GM20431 (cell line): ENCODE data around the gene DLG5.

Experiments used
- in situ Hi-C: fragments of 300-500 bp; cut with MseI, MboI; formaldehyde crosslinking; loops from one replicate; pipeline ENCODE4 v1.15.0; 2020; ENCODE audit warnings: low sequenced_read_pairs; ENCODE audit not compliant: unreplicated experiment

DLG5 gene

DNA sequence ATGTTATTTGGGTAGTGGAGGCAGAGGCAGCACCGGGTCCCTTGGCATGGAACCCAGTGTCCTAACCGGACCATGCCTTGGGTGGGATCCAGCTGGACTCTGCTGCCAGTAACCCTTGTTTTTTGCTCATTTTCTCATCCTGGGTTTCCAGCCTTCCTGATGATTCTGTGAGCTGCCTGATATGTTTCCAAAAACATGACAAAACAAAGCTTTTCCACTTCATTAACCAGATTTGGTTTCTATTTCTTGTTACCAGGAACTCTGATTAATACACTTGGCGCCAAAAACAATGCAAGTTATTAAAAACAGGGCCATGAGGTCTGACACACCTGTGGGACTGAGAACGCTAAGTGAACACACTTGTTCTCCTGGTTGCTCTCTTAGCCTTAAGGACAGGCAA is 32.8 kb upstream of the DLG5 start:
- in situ Hi-C loops, result no loop called here

DNA sequence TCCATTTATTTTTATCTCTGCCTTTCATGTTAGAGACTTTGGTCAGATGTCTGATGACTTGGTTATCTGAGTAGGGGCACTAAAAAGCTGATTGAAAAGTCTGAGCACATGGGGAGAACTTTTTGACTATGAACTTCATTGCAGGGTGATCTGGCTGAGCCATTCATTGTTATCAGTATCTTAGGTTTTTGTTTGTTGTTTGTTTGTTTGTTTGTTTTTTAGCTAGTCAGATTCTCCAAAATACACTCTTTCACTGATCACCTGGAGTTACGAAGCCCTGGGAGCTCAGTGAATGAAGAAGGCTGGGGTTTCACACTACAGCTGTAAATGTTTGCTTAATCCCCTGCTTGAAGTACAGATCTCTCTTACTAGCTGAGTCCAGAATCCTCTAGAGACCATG is 28.6 kb upstream of the DLG5 start:
- in situ Hi-C loops, result no loop called here

DNA sequence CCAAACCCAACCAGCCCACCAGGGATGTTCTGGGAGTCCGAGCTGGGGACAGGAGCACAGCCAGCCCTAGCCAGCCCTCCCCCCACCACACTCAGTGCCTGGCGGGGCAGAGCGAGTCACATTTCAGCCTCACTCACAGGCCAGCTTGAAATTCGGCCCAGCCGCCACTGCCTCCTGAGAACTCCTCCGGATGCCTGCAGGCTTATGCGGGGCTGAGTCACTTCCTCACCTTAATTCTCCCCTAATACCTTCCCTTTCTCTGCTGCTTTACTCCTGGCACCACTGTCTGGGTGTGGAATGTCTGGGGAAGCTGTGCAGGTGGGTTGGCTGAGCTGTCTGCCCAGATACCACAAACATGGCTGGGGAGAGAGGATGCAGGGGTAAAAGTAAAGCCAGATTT is 22.6 kb upstream of the DLG5 start:
- in situ Hi-C loops, result no loop called here

DNA sequence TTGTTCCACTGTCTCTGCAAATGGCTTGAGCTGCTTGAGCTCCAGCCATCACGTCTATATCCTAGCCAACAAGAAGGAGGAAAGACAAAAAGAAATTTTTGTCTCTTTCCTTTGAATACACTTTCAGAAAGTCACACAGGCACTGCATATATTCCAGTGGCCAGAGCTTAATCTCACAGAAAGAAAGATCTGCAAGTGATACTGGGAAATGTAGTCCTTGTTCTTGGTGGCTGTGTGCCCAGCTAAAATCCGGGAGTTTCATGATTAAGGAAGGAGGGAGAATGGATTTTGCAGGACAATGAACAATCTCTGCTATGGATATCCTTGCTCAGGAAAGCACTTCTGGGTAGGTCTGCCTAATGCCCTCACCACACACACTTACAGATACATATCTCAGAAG is 19.5 kb upstream of the DLG5 start:
- in situ Hi-C loops, result no loop called here

DNA sequence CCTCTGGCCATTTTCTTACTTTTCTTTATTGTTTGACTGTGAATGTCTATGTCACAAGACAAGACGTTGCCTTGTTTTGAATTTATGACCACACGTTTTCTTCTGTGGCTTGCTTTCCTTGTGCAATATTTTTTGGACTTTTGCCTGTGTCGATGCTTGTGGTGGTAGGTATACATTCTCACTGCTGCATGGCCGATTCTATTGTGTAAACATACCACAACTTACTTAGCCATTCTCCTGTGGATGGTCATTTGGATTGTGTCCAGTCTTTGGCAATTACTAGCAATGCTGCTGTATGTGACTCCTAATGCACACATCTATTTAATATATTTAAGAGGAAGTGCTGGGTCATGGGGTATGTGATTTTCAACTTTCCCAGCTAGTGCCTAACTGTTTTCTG is 18.0 kb upstream of the DLG5 start:
- in situ Hi-C loops, result no loop called here

DNA sequence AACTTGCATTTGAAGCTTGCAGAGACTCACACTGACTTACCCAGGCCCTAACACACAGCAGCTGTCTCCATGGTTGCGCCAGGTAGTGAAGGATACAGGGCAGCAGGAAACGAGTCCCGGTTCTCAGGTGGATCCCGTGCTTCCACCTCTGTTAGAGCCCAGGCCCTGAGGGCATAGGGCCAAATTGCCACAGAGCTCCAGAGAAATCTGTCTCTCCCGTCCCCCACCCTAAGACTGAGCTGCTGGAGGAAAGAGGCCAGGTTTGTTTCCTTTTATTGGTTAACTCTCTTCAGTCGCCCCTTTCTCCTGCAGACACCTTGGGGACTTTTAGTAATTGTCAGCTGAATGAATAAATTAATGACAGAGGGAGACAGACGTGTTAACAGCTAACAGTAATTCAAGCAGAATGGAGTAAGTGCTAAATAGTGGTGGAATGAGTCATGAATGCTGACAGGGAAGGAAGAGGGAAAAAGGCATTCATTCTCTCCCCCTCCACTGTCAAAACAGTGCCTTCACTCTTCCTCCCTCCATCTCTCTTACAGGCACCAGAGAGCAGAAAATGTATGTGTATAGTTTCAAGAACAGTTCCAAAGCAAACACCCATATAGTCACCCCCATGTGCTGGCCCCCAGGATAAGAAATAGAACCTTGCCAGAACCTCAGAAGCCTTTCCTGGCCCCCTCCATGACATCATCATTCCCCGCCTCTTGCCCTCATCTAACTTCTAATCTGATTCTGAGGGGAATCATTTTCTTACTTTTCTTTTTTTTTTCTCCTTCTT is 16.8 kb upstream of the DLG5 start:
- in situ Hi-C loops, result no loop called here

DNA sequence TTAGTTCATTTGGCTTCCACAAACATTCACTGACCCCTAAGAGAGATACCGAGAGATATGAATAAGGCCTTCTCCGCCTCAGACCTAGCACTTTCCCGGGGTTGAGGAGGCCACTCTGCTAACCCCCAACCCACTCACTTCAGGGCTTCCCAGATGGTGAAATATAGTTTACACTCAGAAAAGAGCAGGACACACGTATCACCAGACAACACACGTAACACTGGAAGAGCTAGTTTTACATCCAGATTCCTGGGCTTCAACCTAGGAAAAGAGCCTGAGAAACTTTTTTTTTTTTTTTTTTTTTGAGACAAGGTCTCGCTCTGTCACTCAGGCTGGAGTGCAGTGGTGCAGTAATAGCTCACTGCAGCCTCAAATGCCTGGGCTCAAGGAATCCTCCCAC is 15.2 kb upstream of the DLG5 start:
- in situ Hi-C loops, result no loop called here

DNA sequence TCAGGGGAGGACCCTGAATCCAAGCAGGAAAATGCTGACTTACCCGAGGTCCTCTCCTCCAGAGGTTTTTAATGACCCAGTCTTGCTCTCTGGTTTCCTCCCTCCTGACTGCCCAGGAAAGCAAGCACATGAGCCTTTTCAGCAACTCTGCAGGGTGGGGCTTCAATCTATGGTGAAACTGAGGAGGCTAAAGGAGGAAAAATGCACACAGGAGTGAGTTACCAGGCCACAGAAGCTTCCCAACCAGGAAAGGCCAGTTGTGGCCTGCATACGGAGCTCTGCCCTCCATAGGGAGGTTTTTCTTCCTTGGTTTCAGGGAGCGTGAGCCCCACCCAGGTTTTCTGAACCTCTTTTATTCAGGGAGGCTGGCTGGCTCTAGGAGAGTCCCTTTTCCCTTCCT is 14.1 kb upstream of the DLG5 start:
- in situ Hi-C loops, result no loop called here

DNA sequence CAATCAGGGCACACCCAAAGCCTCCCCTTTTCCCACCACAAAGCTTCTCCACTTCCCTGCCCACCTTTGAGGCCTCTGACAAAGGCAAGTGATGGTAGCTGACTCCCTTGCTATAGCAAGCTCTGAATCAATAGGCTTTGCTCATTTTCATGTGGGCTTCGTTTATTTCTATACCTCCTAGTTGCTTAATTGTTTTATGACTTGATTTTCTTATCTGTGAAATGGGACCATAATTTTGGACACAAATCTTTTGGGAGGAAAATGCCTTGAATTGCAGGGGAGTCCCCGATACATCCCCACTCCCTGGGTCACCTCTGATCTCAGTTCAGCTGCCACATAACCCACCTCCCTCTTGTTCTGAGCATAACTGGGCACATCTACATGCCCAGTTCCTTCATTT is 13.7 kb upstream of the DLG5 start:
- in situ Hi-C loops, result no loop called here

DNA sequence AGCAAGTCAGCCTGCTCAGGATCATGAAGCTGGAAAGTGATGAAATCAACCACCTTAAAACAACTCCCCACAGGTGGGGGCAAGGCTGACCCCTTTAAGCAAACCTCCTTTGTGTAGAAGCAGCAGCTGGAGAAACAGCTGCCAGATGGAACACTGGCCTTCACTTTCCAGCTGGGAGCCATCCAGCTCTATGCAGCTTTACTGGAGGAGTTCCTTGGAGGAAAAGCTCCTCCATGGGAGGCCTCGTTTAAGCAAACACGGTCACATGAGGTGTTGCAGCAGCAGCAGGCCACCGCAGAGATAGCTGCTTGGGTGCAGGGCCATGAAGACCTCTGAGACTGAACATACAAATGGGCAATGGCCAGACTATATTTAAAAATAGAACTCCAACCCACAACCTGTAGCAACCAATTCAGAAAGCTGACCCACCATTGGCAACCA is 13.0 kb upstream of the DLG5 start:
- in situ Hi-C loops, result no loop called here

DNA sequence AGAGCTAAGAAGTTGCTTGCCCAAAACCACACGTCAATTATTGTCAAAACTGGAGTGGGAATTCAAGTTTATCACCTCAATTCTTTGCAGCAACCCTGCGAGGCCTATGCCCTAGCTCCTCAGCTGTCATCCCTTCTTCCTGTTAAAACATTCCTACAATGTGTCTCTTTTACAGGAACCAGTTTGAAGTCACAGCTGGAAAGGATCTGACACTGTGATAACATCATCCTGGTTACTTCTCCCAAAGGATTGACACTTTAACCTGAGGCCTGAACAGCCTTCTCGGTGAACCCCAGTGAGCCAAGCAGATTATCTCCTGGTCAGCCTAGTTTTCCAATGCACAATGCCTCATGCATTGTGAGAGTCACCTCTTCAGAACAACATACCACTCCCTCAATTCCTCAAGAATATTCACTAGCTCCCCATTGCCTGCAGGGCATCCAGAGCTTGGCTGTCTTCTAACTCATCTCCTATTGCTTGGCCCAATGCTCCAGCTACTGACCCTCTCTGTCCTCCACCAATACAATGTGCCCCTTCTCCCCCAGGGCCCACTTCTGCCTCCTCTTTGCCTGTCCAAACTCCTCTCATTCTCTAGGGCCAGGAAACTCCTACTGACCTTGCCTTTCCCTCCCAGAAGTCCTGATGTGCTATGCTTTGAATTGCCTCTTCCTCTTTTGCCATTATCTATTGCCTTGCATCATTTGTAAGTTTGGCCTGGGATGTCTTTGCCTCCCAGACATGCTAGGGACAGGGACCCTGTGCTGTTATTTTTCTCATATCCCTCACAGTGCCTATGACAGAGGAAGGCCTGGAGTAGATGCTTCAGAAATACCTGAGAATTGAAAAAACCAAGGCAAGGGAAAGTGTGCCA is 10.4 kb upstream of the DLG5 start:
- in situ Hi-C loops, result no loop called here

DNA sequence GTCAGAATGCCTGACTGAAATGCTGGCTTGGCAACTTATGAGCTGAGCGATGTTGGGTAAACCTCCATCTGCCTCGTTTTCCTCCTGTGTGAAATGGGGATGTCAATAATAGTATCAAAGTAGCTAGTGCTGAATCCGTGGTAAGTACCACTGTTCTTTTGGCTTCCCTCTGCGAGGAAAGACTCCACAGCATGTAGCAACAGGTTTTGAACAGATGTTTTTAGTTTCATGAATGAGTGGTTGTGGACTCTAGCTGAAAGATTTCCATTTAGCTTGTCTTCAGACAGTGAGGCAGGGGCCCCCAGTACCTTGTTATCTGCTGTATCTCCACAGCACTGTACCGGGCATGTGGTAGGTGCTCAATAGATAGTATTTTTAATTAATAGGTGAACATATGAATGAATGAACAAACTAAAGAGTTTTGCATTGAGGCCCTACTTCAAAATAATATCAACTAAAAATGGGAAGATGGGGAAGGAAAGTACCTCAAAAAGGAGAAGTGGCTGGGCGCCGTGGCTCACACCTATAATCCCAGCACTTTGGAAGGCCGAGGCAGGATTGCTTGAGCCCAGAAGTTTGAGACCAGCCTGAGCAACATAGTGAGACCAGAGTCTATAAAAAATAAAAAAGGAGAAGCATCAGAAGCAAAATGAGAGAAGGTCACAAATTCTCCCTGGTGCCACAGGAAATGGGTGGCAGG is 5.6 kb upstream of the DLG5 start:
- in situ Hi-C loops, result no loop called here

DNA sequence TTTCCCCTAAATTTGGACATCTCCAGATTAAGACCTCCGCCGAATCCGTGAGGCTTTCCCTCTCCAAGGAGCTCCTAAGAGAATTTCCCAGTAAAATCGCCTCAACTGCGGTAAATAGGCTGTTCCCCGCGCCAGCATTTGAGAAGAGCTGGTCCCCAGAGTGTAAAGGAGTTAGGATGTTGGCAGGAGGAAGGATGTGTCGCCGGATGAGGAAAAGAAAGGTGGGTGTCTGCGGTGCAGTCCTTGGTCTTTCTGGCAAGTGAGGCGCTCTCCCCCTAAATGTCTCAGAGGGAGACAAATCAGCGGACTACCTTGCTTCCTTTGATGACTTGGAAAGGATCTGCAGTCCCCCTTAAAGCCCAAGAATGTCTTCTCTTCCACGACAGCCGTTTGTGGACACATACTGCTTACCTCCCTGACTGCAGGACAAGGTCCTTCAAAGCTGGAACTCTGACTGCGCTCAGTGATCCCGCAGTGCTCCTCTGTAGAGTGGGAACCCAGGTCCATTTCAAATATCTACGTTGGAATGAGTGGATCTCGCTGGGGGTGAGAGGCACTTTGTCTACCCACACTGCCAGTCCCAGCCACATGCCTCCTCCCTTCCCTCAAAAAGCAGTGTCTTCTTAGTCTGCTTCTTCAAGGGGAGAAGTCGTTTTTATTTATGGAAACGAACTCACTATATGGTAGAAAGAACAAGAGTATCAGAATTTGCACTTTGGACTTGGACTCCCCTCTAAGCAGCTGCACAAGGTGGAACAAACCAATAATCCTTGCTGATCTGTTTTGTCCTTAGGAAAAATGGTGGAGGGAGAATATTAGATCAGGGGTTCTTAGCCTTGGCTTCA is 1.1 kb upstream of the DLG5 start:
- in situ Hi-C loops, result no loop called here

DNA sequence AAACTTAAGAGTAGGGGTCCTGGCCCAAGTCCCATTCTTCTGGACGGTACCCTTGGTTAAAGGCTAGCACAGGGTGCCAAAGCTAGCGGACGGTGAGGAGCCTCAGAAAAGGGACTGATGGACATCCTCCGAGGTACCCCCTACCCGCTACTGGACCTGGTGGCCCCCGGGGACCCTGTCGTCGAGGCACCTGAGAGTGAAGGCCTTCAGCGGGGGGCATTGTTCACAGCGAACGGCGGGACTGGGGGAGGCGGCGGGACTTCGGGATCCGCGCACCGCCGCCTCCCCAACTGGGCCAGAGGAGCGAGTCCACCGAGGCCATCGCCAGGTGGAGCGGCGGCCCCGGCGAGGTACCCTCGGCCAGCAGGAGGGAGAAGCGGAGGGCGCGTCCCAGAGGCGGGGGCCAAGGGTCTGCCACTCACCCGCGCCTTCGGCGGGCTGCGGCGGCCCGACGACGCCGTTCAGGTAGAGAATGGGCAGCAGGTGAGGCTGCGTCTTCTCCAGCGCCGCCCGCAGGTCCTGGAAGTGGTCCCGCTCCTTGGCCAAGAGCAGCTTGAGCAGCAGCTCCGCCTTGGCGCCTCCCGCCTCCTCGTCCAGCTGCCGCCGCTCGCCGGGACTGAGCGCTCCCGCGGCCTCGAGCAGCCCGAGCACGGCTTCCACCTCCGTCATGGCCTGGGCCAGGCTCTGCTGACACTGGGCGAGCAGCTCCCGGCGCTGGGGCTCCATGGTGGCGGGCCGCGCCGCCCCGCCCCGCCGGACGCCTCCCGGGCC is 575 bp downstream of the DLG5 start:
- in situ Hi-C loops, result no loop called here

DNA sequence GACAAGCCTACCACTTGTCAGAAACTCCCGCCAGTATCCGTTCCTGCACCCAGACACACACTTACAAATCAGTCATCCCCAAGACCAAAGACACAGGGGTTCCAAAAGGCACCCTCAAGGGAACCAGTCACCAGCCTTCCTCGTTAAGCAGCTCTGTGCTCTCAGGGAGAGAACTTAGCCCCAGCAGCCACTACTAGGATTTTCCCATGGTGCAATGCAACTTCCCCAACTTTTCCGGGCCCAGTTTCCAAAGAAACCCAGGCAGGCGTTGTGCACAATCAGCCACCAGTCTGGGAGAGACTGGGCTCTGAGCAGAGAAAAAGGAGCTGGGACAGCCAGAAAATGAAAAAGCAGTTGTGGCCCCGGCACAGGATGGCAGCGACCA is 1.2 kb downstream of the DLG5 start:
- in situ Hi-C loops, result no loop called here

DNA sequence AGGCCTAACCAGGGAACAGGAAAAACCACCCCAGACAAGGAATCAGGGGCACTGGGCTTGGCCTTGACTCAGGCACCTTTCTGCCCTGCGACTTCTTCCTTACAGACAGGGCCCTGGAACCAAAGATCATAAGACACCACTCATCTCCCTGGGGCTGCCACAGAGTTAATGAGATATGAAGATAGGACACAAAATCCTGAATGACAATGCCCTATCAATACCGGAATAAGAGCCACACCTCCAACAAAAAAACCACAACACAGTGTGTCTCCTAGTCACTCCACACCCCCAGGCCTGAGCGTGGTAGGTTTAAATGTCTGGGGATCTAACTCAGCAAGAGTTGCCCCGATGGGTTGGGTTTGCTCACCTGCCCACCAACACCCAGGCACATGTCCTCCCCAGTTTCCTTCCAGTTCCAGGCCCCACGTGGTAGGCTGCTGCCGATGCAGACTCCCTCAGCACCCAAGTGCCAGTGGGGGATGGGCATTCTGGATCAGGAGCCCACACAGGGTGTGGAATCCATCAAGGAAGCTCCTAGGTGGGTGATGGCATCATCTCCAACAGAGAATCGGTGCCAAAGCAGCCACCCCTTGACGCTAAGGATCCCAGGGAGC is 3.9 kb downstream of the DLG5 start:
- in situ Hi-C loops, result no loop called here

DNA sequence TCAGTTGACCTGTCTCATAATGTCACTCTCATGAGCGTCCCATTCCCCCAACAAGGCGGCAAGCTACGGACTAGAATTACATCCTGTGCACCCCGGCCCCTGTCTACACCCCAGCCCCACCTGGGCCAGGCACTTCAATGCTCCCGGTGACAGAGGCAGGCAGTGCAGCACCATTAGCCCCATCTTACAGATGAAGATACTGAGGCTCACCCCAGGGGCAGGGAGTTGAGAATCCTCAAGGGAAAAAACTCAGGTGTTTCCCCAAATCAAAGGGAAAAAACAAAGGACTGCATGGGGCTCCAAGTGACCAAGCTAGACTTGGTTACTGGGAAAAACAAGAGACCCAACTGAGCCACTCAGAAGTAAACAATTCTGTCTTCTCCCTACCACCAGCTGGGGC is 4.5 kb downstream of the DLG5 start:
- in situ Hi-C loops, result no loop called here

DNA sequence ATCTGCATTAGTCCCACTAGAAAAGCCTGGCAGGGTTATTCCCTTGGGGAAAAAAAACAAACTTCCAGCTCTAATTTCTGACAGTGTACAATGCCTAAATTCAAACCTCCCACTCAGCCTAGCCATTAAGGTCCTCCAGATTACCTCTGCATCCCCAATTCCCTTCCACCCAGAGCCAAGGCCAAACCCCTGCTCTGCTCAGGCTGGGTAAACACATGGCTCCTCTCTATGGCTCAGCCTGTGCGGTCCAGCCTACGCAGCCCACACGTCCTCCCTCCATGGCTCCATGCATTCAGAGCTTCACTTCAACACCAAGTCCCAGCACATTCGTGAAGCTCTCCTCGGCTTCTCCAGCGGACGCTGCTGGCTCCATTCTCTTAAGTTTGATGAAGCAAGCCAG is 5.2 kb downstream of the DLG5 start:
- in situ Hi-C loops, result no loop called here

DNA sequence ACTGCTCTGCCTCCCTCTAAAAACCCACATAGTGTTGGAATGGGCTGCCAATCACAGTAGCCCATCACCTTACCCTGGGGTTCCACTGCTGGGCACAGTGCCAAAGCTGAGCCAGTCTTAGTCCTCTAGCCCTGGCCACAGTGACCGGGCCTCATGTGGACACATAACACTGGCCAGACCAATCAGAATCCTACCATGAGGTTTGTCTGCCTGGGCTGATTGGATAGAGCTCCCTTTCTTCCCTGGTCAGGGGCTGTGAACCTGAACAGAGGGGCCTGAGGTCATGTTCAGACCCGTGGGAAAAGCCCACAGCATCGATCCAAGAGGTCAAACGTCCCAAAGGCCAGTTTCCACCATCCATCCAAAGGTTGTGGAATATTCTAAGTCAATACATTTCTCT is 6.1 kb downstream of the DLG5 start:
- in situ Hi-C loops, result no loop called here
